ENCODE results near the gene NFATC4. TPM values are rescaled to one million over a fixed set of nuclear protein-coding genes. Genes with fewer than 3 reads are reported as not detected.
"Not testable (repeated sequence)": the region's sequence is repeated elsewhere in the genome, so short reads cannot be mapped to it uniquely, and the experiment has no call there.

The NFATC4 gene
- total RNA-seq, 1 donor from 2014 or later: 0.21 TPM

DNA sequence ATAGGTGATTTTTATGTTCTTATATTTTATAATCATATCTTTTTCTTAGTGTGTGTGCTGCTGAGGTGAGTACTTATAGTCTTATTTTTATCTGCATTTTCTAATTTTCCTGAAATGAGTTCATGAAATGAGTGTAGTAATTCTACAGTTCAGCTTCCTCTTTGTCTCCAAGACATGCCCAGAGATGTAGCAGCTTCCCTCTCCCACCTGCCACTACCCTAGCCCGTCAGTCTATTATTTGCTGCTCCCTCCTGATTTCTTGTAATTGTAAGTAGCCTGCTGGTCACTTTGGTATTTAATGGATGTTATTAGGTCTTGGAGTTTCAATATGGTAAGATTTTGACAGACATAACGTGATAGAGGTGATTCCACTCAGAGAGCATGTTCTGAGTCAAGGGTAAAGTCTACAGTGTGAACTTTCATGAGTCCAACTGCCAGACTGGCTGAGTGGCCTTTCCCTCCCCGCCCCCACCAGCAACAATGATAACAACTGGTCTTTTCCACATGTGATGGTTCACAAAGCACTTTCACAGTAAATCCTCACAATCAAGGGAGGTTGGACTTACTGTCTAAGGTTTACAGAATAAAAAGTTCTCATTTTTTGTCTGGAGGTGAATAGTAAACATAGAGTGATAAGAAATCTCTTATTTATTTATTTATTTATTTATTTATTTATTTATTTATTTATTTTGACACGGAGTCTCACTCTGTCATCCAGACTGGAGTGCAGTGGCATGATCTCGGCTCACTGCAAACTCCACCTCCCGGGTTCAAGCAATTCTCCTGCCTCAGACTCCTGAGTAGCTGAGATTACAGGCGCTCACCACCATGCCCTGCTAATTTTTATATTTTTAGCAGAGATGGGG lies 24.0 kb upstream of the NFATC4 start:
- DNase-seq (ENCODE audit: low spot score): no peak
- Mint-ChIP-seq H3K4me1 (ENCODE audit: low read depth) (peaks cover 6% of the 10 kb centered on the region), H3K4me3 (ENCODE audit: low read depth) (no peak overlapping the region), H3K36me3 (ENCODE audit: low read depth) (no peaks in the 10 kb centered on the region), H3K27ac (no peak overlapping the region), H3K9me3 (no peaks in the 10 kb centered on the region), H3K27me3 (ENCODE audit: low read depth) (peaks cover 32% of the 10 kb centered on the region)
- intact Hi-C loops (cut with micrococcal nuclease): no loop called here

DNA sequence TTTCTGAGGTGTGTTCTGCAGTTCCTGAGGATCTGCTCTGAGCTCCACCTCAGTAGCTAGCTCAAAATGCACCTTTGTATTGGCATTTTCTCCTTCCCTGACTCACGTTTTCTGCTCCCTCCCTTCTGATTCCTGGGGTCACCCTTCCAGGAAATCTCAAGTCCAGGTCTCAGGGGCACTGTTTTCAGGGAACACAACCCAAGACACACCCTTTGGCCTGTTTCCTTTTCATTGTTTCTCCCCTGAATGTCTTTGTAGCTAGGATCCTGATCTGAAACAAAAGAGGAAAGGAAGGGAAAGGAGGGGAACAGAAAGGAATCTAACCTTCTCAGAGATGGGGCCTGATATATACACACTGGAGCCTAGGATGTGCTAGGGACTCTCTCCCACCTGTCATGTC lies 20.9 kb upstream of the NFATC4 start:
- Mint-ChIP-seq H3K9me3 (no peaks in the 10 kb centered on the region), H3K27me3 (ENCODE audit: low read depth) (peaks cover 55% of the 10 kb centered on the region), H3K36me3 (ENCODE audit: low read depth) (no peaks in the 10 kb centered on the region), H3K4me1 (ENCODE audit: low read depth) (no peaks in the 10 kb centered on the region), H3K27ac (no peak overlapping the region), H3K4me3 (ENCODE audit: low read depth) (no peak overlapping the region)
- DNase-seq (ENCODE audit: low spot score): no peak
- intact Hi-C loops (cut with micrococcal nuclease): no loop called here

DNA sequence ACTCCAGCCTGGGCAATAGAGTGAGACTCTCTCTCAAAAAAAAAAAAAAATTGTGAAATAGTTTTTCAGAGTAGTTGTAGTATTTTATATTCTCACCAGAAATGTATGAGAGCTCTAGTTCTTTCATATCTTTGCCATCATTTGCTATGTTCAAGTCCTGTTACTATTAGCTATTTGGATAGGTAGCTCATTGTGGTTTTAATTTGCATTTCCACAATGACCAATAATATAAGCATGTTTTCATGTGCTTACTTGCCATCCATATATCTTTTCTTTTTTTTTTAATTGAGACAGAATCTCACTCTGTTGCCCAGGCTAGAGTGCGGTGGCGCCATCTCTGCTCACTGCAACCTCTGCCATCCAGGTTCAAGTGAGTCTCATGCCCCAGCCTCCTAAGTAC lies 19.8 kb upstream of the NFATC4 start:
- DNase-seq (ENCODE audit: low spot score): no peak
- Mint-ChIP-seq H3K36me3 (ENCODE audit: low read depth) (no peaks in the 10 kb centered on the region), H3K27ac (no peak overlapping the region), H3K27me3 (ENCODE audit: low read depth) (peaks cover 56% of the 10 kb centered on the region), H3K4me3 (ENCODE audit: low read depth) (no peak overlapping the region), H3K9me3 (no peaks in the 10 kb centered on the region), H3K4me1 (ENCODE audit: low read depth) (no peaks in the 10 kb centered on the region)
- intact Hi-C loops (cut with micrococcal nuclease): no loop called here

DNA sequence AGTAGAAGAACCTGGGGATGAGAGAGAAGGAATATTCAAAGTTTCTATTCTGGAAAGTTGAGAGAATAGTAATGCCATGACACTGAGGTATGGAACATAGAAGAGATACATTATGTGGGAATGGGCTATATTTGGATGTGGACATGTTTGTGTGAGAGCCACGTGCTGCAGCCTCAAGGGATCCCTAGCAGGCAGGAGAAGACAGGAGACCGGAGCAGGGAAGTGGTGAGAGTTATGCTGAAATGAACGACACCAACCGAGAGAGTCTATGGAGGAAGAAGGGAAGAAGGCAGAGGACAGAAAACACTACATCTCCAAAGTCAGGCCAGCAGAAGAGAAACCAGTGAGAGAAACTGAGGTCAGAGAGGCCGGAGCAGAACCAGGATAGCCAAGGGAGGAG lies 18.2 kb upstream of the NFATC4 start:
- peaks cover 55% of the 10 kb centered on the region for H3K27me3 Mint-ChIP-seq (ENCODE audit: low read depth)
- no peaks in the 10 kb centered on the region for H3K9me3 Mint-ChIP-seq
- no peak overlapping the region for H3K4me3 Mint-ChIP-seq (ENCODE audit: low read depth)
- DNase-seq (ENCODE audit: low spot score): no peak
- intact Hi-C loops (cut with micrococcal nuclease): no loop called here
- H3K4me1 Mint-ChIP-seq (ENCODE audit: low read depth): peaks cover 2% of the 10 kb centered on the region
- no peaks in the 10 kb centered on the region for H3K36me3 Mint-ChIP-seq (ENCODE audit: low read depth)
- H3K27ac Mint-ChIP-seq: no peak overlapping the region

GRCh38 chr14:24351517-24351916 lies 16.5 kb upstream of the NFATC4 start:
- intact Hi-C loops (cut with micrococcal nuclease): no loop called here
- Mint-ChIP-seq H3K27ac (no peak overlapping the region), H3K27me3 (ENCODE audit: low read depth) (peaks cover 53% of the 10 kb centered on the region), H3K4me1 (ENCODE audit: low read depth) (peaks cover 2% of the 10 kb centered on the region), H3K4me3 (ENCODE audit: low read depth) (no peak overlapping the region), H3K36me3 (ENCODE audit: low read depth) (no peaks in the 10 kb centered on the region), H3K9me3 (no peaks in the 10 kb centered on the region)
- no peak for DNase-seq (ENCODE audit: low spot score)

DNA sequence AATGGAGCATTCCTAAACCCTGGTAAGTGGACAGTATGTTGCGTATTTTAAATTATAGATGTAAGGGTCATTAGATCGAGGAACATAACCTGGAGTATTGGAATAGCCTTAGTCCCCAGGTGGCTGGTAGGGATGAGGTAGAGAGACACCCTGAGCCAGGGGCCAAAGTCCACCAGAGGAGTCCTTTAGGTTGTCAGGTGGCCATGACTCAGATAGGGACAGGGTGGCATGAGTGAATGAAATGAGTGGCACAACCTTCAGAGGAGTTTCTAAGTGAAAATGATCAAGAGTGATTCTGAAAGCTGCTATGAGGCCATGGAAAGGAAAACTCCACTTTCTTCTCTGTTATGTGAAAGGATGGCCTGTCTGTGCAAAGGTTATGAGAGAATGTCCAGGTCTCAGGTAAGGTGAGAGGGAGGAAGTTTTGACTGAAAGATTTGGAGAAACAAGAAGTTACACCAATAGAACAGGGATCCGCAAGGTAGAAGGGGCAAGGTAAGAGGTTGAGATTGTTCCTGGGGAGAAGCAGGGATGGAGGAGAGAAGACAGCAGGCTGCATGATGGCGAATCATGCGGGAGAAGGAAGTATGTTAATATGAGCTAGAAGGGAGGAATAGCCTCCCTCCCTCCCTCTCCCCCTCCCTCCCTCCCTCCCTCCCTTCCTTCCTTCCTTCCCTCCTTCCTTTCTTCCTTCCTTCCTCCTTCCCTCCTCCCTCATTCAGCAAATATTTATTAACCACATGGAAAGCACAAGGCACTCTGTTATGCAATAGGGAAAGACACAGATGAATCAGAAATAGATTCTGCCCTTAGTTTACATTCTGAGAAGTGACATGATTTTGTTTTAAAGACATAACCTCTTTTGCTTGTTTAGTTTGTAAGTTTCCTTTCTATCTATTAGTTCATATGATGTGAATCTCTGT lies 14.2 kb upstream of the NFATC4 start:
- peaks cover 44% of the 10 kb centered on the region for H3K27me3 Mint-ChIP-seq (ENCODE audit: low read depth)
- peaks cover 2% of the 10 kb centered on the region for H3K4me1 Mint-ChIP-seq (ENCODE audit: low read depth)
- intact Hi-C loops (cut with micrococcal nuclease): no loop called here
- H3K36me3 Mint-ChIP-seq (ENCODE audit: low read depth): no peaks in the 10 kb centered on the region
- no peaks in the 10 kb centered on the region for H3K9me3 Mint-ChIP-seq
- no peak for DNase-seq (ENCODE audit: low spot score)
- no peak overlapping the region for H3K4me3 Mint-ChIP-seq (ENCODE audit: low read depth)
- H3K27ac Mint-ChIP-seq: no peak overlapping the region

DNA sequence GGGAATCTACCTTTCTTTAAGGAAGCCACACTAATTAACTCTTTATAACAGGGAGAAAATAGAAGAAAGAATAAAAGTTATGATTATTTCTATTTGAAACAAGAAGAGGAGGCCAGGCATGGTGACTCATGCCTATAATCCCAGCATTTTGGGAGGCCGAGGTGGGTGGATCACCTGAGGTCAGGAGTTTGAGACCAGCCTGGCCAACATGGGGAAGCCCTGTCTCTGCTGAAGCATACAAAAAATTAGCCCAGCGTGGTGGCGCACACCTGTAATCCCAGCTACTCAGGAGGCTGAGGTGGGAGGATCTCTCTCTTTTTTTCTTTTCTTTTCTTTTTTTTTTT lies 13.5 kb upstream of the NFATC4 start:
- H3K9me3 Mint-ChIP-seq; H3K27ac Mint-ChIP-seq; intact Hi-C loops (cut with micrococcal nuclease); H3K36me3 Mint-ChIP-seq (ENCODE audit: low read depth); H3K4me1 Mint-ChIP-seq (ENCODE audit: low read depth); H3K4me3 Mint-ChIP-seq (ENCODE audit: low read depth); DNase-seq (ENCODE audit: low spot score): not testable (repeated sequence)
- peaks cover 38% of the 10 kb centered on the region for H3K27me3 Mint-ChIP-seq (ENCODE audit: low read depth)

GRCh38 chr14:24355009-24355408 lies 13.0 kb upstream of the NFATC4 start:
- H3K4me1 Mint-ChIP-seq (ENCODE audit: low read depth): peaks cover 2% of the 10 kb centered on the region
- no peak overlapping the region for H3K27ac Mint-ChIP-seq
- no peak for DNase-seq (ENCODE audit: low spot score)
- H3K27me3 Mint-ChIP-seq (ENCODE audit: low read depth): peaks cover 36% of the 10 kb centered on the region
- no peaks in the 10 kb centered on the region for H3K9me3 Mint-ChIP-seq
- no peak overlapping the region for H3K4me3 Mint-ChIP-seq (ENCODE audit: low read depth)
- intact Hi-C loops (cut with micrococcal nuclease): no loop called here
- H3K36me3 Mint-ChIP-seq (ENCODE audit: low read depth): no peaks in the 10 kb centered on the region

- peaks cover 33% of the 10 kb centered on the region for H3K27me3 Mint-ChIP-seq (ENCODE audit: low read depth)
- DNase-seq (ENCODE audit: low spot score): no peak
- H3K9me3 Mint-ChIP-seq: no peaks in the 10 kb centered on the region
- no peak overlapping the region for H3K4me3 Mint-ChIP-seq (ENCODE audit: low read depth)
- peaks cover 2% of the 10 kb centered on the region for H3K4me1 Mint-ChIP-seq (ENCODE audit: low read depth)
- no peaks in the 10 kb centered on the region for H3K36me3 Mint-ChIP-seq (ENCODE audit: low read depth)
- intact Hi-C loops (cut with micrococcal nuclease): no loop called here
- no peak overlapping the region for H3K27ac Mint-ChIP-seq
These were observed 11.8 kb upstream of the NFATC4 start for GRCh38 chr14:24356208-24356607.

DNA sequence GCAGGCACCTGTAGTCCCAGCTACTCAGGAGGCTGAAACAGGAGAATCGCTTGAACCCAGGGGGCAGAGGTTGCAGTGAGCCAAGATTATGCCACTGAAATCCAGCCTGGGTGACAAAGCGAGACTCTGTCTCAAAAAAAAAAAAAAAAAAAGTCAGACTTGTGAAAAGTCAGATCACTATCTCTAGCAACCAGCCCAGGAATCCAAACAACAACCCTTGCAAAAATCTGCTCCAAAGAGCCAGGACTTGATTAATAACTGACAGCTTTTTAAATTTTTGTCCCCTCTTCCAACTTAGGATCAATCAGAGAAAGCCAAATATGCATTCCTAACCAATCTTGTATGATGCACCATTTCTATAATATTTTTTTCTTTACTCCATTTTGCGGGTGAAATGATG lies 7.7 kb upstream of the NFATC4 start:
- Mint-ChIP-seq H3K27ac (no peak overlapping the region), H3K4me1 (ENCODE audit: low read depth) (no peaks in the 10 kb centered on the region), H3K27me3 (ENCODE audit: low read depth) (peaks cover 32% of the 10 kb centered on the region), H3K9me3 (no peaks in the 10 kb centered on the region), H3K36me3 (ENCODE audit: low read depth) (no peaks in the 10 kb centered on the region), H3K4me3 (ENCODE audit: low read depth) (no peak overlapping the region)
- intact Hi-C loops (cut with micrococcal nuclease): no loop called here
- DNase-seq (ENCODE audit: low spot score): no peak

GRCh38 chr14:24361326-24361725 lies 6.7 kb upstream of the NFATC4 start:
- no peak overlapping the region for H3K4me3 Mint-ChIP-seq (ENCODE audit: low read depth)
- peaks cover 41% of the 10 kb centered on the region for H3K27me3 Mint-ChIP-seq (ENCODE audit: low read depth)
- no peaks in the 10 kb centered on the region for H3K9me3 Mint-ChIP-seq
- intact Hi-C loops (cut with micrococcal nuclease): no loop called here
- H3K36me3 Mint-ChIP-seq (ENCODE audit: low read depth): no peaks in the 10 kb centered on the region
- H3K4me1 Mint-ChIP-seq (ENCODE audit: low read depth): peaks cover 5% of the 10 kb centered on the region
- DNase-seq (ENCODE audit: low spot score): no peak
- H3K27ac Mint-ChIP-seq: no peak overlapping the region

DNA sequence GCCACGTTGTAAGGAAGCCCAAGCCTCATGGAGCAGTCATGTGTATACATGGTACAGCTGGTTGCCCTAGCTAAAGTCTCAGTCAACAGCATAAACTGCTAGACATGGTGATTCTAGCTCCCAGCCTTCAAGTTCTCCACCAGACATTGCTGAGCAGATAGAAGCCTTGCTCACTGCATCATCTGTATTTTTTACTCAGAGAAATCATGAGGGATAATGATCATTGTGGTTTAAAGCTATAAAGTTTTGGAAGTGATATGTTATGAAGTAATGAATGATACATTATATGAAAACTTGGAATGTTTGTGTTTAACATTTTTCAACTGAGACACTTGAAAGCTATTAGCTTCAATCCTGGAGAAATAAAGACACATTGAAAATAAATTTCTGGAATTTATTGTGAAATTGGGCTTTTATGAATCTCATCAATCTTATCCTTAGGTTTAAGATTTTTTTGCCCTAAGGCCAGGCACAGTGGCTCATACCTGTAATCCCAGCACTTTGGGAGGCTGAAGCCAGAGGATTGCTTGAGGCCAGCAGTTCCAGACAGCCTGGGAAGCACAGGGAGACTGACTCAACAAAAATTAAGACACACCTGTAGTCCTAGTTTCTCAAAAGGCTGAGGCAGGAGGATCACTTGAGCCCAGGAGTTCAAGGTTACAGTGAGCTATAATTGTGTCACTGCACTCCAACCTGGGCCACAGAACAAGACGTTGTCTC lies 5.6 kb upstream of the NFATC4 start:
- Mint-ChIP-seq H3K27me3 (ENCODE audit: low read depth) (peaks cover 48% of the 10 kb centered on the region), H3K9me3 (no peaks in the 10 kb centered on the region), H3K4me1 (ENCODE audit: low read depth) (peaks cover 6% of the 10 kb centered on the region), H3K36me3 (ENCODE audit: low read depth) (no peaks in the 10 kb centered on the region), H3K27ac (no peak overlapping the region), H3K4me3 (ENCODE audit: low read depth) (no peak overlapping the region)
- intact Hi-C loops (cut with micrococcal nuclease): no loop called here
- no peak for DNase-seq (ENCODE audit: low spot score)

All from activated T-helper 2 cell treated with anti-CD3 and anti-CD28 coated beads, Interferon-gamma antibody, Interleukin-2, Interleukin-4, amounts not matched to agents 10 μg/mL and 5 μg/mL and 100 μg/mL, durations not matched to agents 14 hours and 24 hours and 36 hours (primary cell).